ENCODE measurements around the gene SBF2. TPM values are rescaled to one million over a fixed set of nuclear protein-coding genes. Genes with fewer than 3 reads are reported as not detected.
A peak's percentile ranks its signal among the peaks of the same experiment; 100 is the strongest.
"Not testable (repeated sequence)": the region's sequence is repeated elsewhere in the genome, so short reads cannot be mapped to it uniquely, and the experiment has no call there.

Gene SBF2
- total RNA-seq, 2 donors from 2014 or later = 15.4 to 20.4 TPM

GRCh38 chr11:10038521-10039302 is 255.3 kb downstream of the SBF2 start:
- Mint-ChIP-seq H3K27ac (no peak overlapping the region), H3K9me3 (peaks cover 3% of the 10 kb centered on the region), H3K36me3 (peaks cover 6% of the 10 kb centered on the region), H3K4me1 (ENCODE audit: low read depth in 2 of 2) (peaks cover 11 to 25% of the 10 kb centered on the region in 2 donors), H3K4me3 (no peak overlapping the region), H3K27me3 (no peaks in the 10 kb centered on the region)
- DNase-seq (ENCODE audit: low spot score) = no peak
- ATAC-seq = no peak

- H3K4me3 Mint-ChIP-seq; H3K27ac Mint-ChIP-seq; ATAC-seq; DNase-seq (ENCODE audit: low spot score); H3K36me3 Mint-ChIP-seq; H3K27me3 Mint-ChIP-seq; H3K9me3 Mint-ChIP-seq: not testable (repeated sequence)
- H3K4me1 Mint-ChIP-seq (ENCODE audit: low read depth in 2 of 2) = peaks cover 0 to 10% of the 10 kb centered on the region in 2 donors
Observed at GRCh38 chr11:10035932-10036331, 258.1 kb downstream of the SBF2 start.

GRCh38 chr11:10032935-10033334 is 261.1 kb downstream of the SBF2 start:
- no peak overlapping the region for H3K27ac Mint-ChIP-seq
- ATAC-seq (no peak), DNase-seq (ENCODE audit: low spot score) (no peak)
- peaks cover 3% of the 10 kb centered on the region for H3K9me3 Mint-ChIP-seq
- H3K27me3 Mint-ChIP-seq = no peaks in the 10 kb centered on the region
- no peaks in the 10 kb centered on the region for H3K36me3 Mint-ChIP-seq
- H3K4me1 Mint-ChIP-seq (ENCODE audit: low read depth in 2 of 2) = no peaks in the 10 kb centered on the region
- no peak overlapping the region for H3K4me3 Mint-ChIP-seq

- Mint-ChIP-seq H3K9me3 (no peaks in the 10 kb centered on the region), H3K27ac (no peak overlapping the region), H3K27me3 (no peaks in the 10 kb centered on the region), H3K36me3 (no peaks in the 10 kb centered on the region), H3K4me3 (no peak overlapping the region), H3K4me1 (ENCODE audit: low read depth in 2 of 2) (no peaks in the 10 kb centered on the region)
- DNase-seq (ENCODE audit: low spot score) = no peak
- no peak for ATAC-seq
Observed at GRCh38 chr11:10030122-10030490, 263.9 kb downstream of the SBF2 start.

GRCh38 chr11:10029386-10030121 is 264.5 kb downstream of the SBF2 start:
- Mint-ChIP-seq H3K27me3 (no peaks in the 10 kb centered on the region), H3K9me3 (no peaks in the 10 kb centered on the region)

GRCh38 chr11:10026514-10026913 is 267.5 kb downstream of the SBF2 start:
- no peak for DNase-seq (ENCODE audit: low spot score)
- Mint-ChIP-seq H3K4me1 (ENCODE audit: low read depth in 2 of 2) (peaks cover under 1 to 2% of the 10 kb centered on the region in 2 donors), H3K27ac (no peak overlapping the region), H3K4me3 (no peak overlapping the region), H3K36me3 (no peaks in the 10 kb centered on the region), H3K9me3 (no peaks in the 10 kb centered on the region), H3K27me3 (no peaks in the 10 kb centered on the region)
- no peak for ATAC-seq

More at GRCh38 chr11:10029386-10030121, 264.5 kb downstream of the SBF2 start:
- H3K4me3 Mint-ChIP-seq = no peak overlapping the region
- H3K36me3 Mint-ChIP-seq = no peaks in the 10 kb centered on the region
- no peak overlapping the region for H3K27ac Mint-ChIP-seq
- ATAC-seq (no peak), DNase-seq (ENCODE audit: low spot score) (no peak)
- H3K4me1 Mint-ChIP-seq (ENCODE audit: low read depth in 2 of 2) = no peaks in the 10 kb centered on the region

- Mint-ChIP-seq H3K36me3 (no peaks in the 10 kb centered on the region), H3K4me3 (no peak overlapping the region), H3K4me1 (ENCODE audit: low read depth in 2 of 2) (peaks cover 8 to 10% of the 10 kb centered on the region in 2 donors), H3K9me3 (no peaks in the 10 kb centered on the region), H3K27ac (no peak overlapping the region), H3K27me3 (no peaks in the 10 kb centered on the region)
- DNase-seq (ENCODE audit: low spot score) = no peak
- ATAC-seq = no peak
Observed at GRCh38 chr11:10023212-10023611, 270.8 kb downstream of the SBF2 start.

- DNase-seq (ENCODE audit: low spot score) (no peak), ATAC-seq (no peak)
- Mint-ChIP-seq H3K9me3 (no peaks in the 10 kb centered on the region), H3K27ac (no peak overlapping the region), H3K27me3 (no peaks in the 10 kb centered on the region), H3K36me3 (no peaks in the 10 kb centered on the region), H3K4me1 (ENCODE audit: low read depth in 2 of 2) (peaks cover 8 to 10% of the 10 kb centered on the region in 2 donors), H3K4me3 (no peak overlapping the region)
Observed at GRCh38 chr11:10022764-10023163, 271.3 kb downstream of the SBF2 start.

- Mint-ChIP-seq H3K4me3 (no peak overlapping the region), H3K36me3 (no peaks in the 10 kb centered on the region), H3K4me1 (ENCODE audit: low read depth in 2 of 2) (peaks cover 8 to 10% of the 10 kb centered on the region in 2 donors), H3K27ac (peak overlapping the region in 1 of 2 donors; percentile 5), H3K9me3 (no peaks in the 10 kb centered on the region), H3K27me3 (no peaks in the 10 kb centered on the region)
- DNase-seq (ENCODE audit: low spot score) (no peak), ATAC-seq (no peak)
Observed at GRCh38 chr11:10021563-10021962, 272.5 kb downstream of the SBF2 start.

GRCh38 chr11:10019906-10020682 is 273.9 kb downstream of the SBF2 start:
- no peaks in the 10 kb centered on the region for H3K36me3 Mint-ChIP-seq
- DNase-seq (ENCODE audit: low spot score) = no peak
- H3K4me1 Mint-ChIP-seq (ENCODE audit: low read depth in 2 of 2) = peaks cover 8 to 10% of the 10 kb centered on the region in 2 donors
- no peaks in the 10 kb centered on the region for H3K27me3 Mint-ChIP-seq
- no peak for ATAC-seq
- no peaks in the 10 kb centered on the region for H3K9me3 Mint-ChIP-seq
- H3K4me3 Mint-ChIP-seq = no peak overlapping the region
- no peak overlapping the region for H3K27ac Mint-ChIP-seq

GRCh38 chr11:10017911-10018310 is 276.1 kb downstream of the SBF2 start:
- no peak overlapping the region for H3K27ac Mint-ChIP-seq
- H3K27me3 Mint-ChIP-seq = no peaks in the 10 kb centered on the region
- no peak overlapping the region for H3K4me3 Mint-ChIP-seq
- peaks cover 7% of the 10 kb centered on the region for H3K9me3 Mint-ChIP-seq
- peaks cover 12% of the 10 kb centered on the region for H3K36me3 Mint-ChIP-seq
- peaks cover 8 to 10% of the 10 kb centered on the region in 2 donors for H3K4me1 Mint-ChIP-seq (ENCODE audit: low read depth in 2 of 2)
- ATAC-seq = no peak
- DNase-seq (ENCODE audit: low spot score) = no peak

- H3K36me3 Mint-ChIP-seq = peaks cover 14% of the 10 kb centered on the region
- no peak overlapping the region for H3K27ac Mint-ChIP-seq
- DNase-seq (ENCODE audit: low spot score) (no peak), ATAC-seq (no peak)
- no peaks in the 10 kb centered on the region for H3K27me3 Mint-ChIP-seq
- peaks cover 9% of the 10 kb centered on the region for H3K9me3 Mint-ChIP-seq
- H3K4me1 Mint-ChIP-seq (ENCODE audit: low read depth in 2 of 2) = peaks cover 8 to 10% of the 10 kb centered on the region in 2 donors
- H3K4me3 Mint-ChIP-seq = no peak overlapping the region
Observed at GRCh38 chr11:10017050-10017449, 277.0 kb downstream of the SBF2 start.

GRCh38 chr11:10012068-10012467 is 282.0 kb downstream of the SBF2 start:
- Mint-ChIP-seq H3K4me1 (ENCODE audit: low read depth in 2 of 2) (no peaks in the 10 kb centered on the region), H3K9me3 (peaks cover 21% of the 10 kb centered on the region), H3K27ac (no peak overlapping the region), H3K27me3 (no peaks in the 10 kb centered on the region), H3K36me3 (peaks cover 31% of the 10 kb centered on the region), H3K4me3 (no peak overlapping the region)
- ATAC-seq (no peak), DNase-seq (ENCODE audit: low spot score) (no peak)

All from natural killer cell treated with Interleukin-12 subunit alpha and Interleukin-12 subunit beta and Interleukin-15 and Interleukin-18, amount 100 ng/mL, for 72 hours (primary cell).